ENCODE measurements around the gene AP3M1. TPM values are rescaled to one million over a fixed set of nuclear protein-coding genes. Genes with fewer than 3 reads are reported as not detected.

Gene AP3M1
- total and polyA plus RNA-seq, 2 donors (not counting 1 experiment from before 2014, with no cell fraction given), result 28.4 to 55.3 TPM

DNA sequence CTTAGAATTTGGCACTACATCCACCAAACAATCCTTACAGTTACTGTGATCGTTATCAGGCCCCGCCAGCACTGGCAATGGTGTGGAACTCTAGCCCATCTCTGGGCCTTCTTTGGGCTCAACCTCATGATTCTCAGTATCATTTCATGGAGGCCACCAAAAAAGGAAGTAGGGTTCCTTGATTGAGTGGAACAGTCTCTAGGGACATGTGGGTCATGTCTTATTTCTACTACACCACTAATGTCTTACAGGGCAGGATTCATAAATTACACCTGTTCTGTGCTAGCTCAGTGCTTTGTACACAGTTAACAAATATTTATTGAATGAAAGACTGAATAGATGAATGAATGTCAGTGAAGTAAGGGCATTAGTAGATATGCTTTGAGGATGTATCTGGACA, 53.9 kb downstream of the AP3M1 start:
- Histone ChIP-seq H3K36me3 (ENCODE audit: control insufficient read depth, insufficient read depth, low read length) (peaks cover 36% of the 10 kb centered on the region), H3K9me3 (ENCODE audit: control insufficient read depth, insufficient read depth, low read depth, low read length) (no peaks in the 10 kb centered on the region), H2AFZ (ENCODE audit: low read length) (no peak overlapping the region), H3K4me1 (ENCODE audit: control insufficient read depth, extremely low read depth, insufficient read depth, low read length) (no peaks in the 10 kb centered on the region), H3K4me2 (ENCODE audit: extremely low read depth, insufficient read depth, low read length) (no peak overlapping the region), H3K9ac (ENCODE audit: insufficient read depth, low read length) (no peak overlapping the region), H4K20me1 (ENCODE audit: control insufficient read depth, extremely low read depth, insufficient read depth, low read length) (no peaks in the 10 kb centered on the region), H3K79me2 (ENCODE audit: control insufficient read depth, insufficient read depth, low read length) (peaks cover 6% of the 10 kb centered on the region), H3K27ac (ENCODE audit: insufficient read depth, low read length) (no peak overlapping the region), H3K27me3 (ENCODE audit: control insufficient read depth, insufficient read depth, low read length) (no peaks in the 10 kb centered on the region), H3K4me3 (replicated peaks in 1 of 4; ENCODE audit: control extremely low read depth in 1 of 4, insufficient read depth in 1 of 4, low read depth in 3 of 4, low read length in 4 of 4) (no peak overlapping the region)
- DNase-seq (ENCODE audit: low read depth in 2 of 2), result no peak
- TF ChIP-seq, protein P1, sequence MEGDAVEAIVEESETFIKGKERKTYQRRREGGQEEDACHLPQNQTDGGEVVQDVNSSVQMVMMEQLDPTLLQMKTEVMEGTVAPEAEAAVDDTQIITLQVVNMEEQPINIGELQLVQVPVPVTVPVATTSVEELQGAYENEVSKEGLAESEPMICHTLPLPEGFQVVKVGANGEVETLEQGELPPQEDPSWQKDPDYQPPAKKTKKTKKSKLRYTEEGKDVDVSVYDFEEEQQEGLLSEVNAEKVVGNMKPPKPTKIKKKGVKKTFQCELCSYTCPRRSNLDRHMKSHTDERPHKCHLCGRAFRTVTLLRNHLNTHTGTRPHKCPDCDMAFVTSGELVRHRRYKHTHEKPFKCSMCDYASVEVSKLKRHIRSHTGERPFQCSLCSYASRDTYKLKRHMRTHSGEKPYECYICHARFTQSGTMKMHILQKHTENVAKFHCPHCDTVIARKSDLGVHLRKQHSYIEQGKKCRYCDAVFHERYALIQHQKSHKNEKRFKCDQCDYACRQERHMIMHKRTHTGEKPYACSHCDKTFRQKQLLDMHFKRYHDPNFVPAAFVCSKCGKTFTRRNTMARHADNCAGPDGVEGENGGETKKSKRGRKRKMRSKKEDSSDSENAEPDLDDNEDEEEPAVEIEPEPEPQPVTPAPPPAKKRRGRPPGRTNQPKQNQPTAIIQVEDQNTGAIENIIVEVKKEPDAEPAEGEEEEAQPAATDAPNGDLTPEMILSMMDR (conservative IDR thresholded peaks at IDR 0.05 in 1 of 2, IDR thresholded peaks at IDR 0.05 in 1 of 2; ENCODE audit: low read depth in 1 of 2, low read length in 2 of 2), result no peak
- TF ChIP-seq EZH2 (IDR thresholded peaks at IDR 0.05; ENCODE audit: low read length, missing control alignments), result no peak

DNA sequence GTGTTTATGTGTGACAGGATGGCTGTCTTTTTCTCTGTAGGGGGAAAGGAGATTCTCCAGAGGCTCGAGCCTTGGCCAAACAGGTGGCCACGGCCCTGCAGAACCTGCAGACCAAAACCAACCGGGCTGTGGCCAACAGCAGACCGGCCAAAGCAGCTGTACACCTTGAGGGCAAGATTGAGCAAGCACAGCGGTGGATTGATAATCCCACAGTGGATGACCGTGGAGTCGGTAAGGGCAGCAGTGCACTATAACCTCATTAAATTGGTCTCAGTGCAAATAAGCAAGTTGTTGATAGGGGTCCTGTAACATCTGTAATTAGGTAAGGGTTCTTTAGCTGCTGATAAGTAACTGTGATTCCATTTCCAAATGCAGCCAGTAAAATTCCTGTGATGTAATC, 56.4 kb downstream of the AP3M1 start:
- peaks cover 9% of the 10 kb centered on the region for H3K79me2 ChIP-seq (ENCODE audit: control insufficient read depth, insufficient read depth, low read length)
- H3K4me3 ChIP-seq (replicated peaks in 1 of 4; ENCODE audit: control extremely low read depth in 1 of 4, insufficient read depth in 1 of 4, low read depth in 3 of 4, low read length in 4 of 4), result no peak overlapping the region
- H3K9me3 ChIP-seq (ENCODE audit: control insufficient read depth, insufficient read depth, low read depth, low read length), result no peaks in the 10 kb centered on the region
- no peaks in the 10 kb centered on the region for H3K4me1 ChIP-seq (ENCODE audit: control insufficient read depth, extremely low read depth, insufficient read depth, low read length)
- H3K4me2 ChIP-seq (ENCODE audit: extremely low read depth, insufficient read depth, low read length), result no peak overlapping the region
- TF ChIP-seq, protein P1 (conservative IDR thresholded peaks at IDR 0.05 in 1 of 2, IDR thresholded peaks at IDR 0.05 in 1 of 2; ENCODE audit: low read depth in 1 of 2, low read length in 2 of 2), result no peak
- TF ChIP-seq EZH2 (IDR thresholded peaks at IDR 0.05; ENCODE audit: low read length, missing control alignments), result no peak
- H3K27me3 ChIP-seq (ENCODE audit: control insufficient read depth, insufficient read depth, low read length), result no peaks in the 10 kb centered on the region
- H3K27ac ChIP-seq (ENCODE audit: insufficient read depth, low read length), result no peak overlapping the region
- DNase-seq (ENCODE audit: low read depth in 2 of 2), result no peak
- H3K36me3 ChIP-seq (ENCODE audit: control insufficient read depth, insufficient read depth, low read length), result peaks cover 40% of the 10 kb centered on the region
- no peaks in the 10 kb centered on the region for H4K20me1 ChIP-seq (ENCODE audit: control insufficient read depth, extremely low read depth, insufficient read depth, low read length)
- no peak overlapping the region for H3K9ac ChIP-seq (ENCODE audit: insufficient read depth, low read length)
- no peak overlapping the region for H2AFZ ChIP-seq (ENCODE audit: low read length)

DNA sequence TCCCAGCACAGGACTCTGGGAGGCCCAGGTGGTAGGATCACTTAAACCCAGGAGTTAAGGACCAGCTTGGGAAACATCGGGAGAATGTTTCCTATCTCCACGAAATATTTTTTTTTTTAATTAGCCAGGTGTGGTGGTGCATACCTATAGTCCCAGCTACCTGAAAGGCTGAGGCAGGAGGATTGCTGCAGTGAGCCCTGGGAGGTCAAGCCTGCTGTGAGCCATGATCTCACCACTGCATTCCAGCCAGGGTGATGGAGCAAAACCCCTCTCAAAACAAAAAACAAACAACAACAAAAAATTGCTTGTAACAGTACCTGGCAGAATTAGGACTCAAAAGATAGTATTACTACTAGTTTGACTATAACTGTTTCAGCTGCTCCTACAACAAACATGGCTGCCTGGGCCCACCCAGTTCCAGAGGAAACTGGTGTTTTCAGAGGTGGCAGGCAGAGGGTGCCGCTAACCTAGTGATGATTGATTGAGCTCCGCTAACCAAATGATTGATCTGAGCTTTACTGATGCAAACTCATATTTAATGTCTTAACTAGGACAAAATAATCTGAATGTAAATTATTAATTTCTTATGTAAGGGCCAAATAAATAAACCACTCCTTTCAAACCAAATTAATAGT, 57.0 kb downstream of the AP3M1 start:
- Histone ChIP-seq H3K9ac (ENCODE audit: insufficient read depth, low read length) (no peak overlapping the region), H3K36me3 (ENCODE audit: control insufficient read depth, insufficient read depth, low read length) (peaks cover 43% of the 10 kb centered on the region), H3K4me2 (ENCODE audit: extremely low read depth, insufficient read depth, low read length) (no peak overlapping the region), H3K27me3 (ENCODE audit: control insufficient read depth, insufficient read depth, low read length) (no peaks in the 10 kb centered on the region), H2AFZ (ENCODE audit: low read length) (no peak overlapping the region), H3K4me1 (ENCODE audit: control insufficient read depth, extremely low read depth, insufficient read depth, low read length) (no peaks in the 10 kb centered on the region), H3K79me2 (ENCODE audit: control insufficient read depth, insufficient read depth, low read length) (peaks cover 13% of the 10 kb centered on the region), H3K9me3 (ENCODE audit: control insufficient read depth, insufficient read depth, low read depth, low read length) (no peaks in the 10 kb centered on the region), H3K4me3 (replicated peaks in 1 of 4; ENCODE audit: control extremely low read depth in 1 of 4, insufficient read depth in 1 of 4, low read depth in 3 of 4, low read length in 4 of 4) (no peak overlapping the region), H3K27ac (ENCODE audit: insufficient read depth, low read length) (no peak overlapping the region), H4K20me1 (ENCODE audit: control insufficient read depth, extremely low read depth, insufficient read depth, low read length) (no peaks in the 10 kb centered on the region)
- DNase-seq (ENCODE audit: low read depth in 2 of 2), result no peak
- no peak for TF ChIP-seq EZH2 (IDR thresholded peaks at IDR 0.05; ENCODE audit: low read length, missing control alignments)
- TF ChIP-seq, protein P1 (conservative IDR thresholded peaks at IDR 0.05 in 1 of 2, IDR thresholded peaks at IDR 0.05 in 1 of 2; ENCODE audit: low read depth in 1 of 2, low read length in 2 of 2), result no peak
